ENCODE results near the gene NKAIN2.
A peak's percentile ranks its signal among the peaks of the same experiment; 100 is the strongest.

NKAIN2 gene

DNA sequence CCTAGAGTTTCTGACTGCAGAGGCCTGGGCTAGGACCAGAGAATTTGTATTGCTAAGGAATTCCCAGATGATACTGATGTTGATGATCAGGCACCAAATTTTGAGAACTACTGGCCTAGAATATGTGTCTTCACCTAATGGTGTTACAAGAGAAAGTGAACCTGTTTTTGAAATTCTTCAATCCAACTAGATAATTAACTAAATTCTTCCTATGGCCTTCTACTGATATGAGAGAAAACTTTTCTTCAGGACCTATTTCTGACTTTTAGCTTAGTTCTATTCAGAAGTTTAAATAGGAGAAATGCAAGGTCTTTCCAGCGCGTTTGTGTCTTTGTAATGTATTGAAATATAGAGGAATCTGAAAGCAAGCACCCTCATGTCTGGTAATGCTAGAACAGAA is 7.3 kb downstream of the NKAIN2 start:
- no peak overlapping the region for H3K4me3 ChIP-seq (ENCODE audit: low read depth, low read length)
- DNase-seq (ENCODE audit: low read depth, low spot score) = no peak
- TF ChIP-seq CTCF (IDR thresholded peaks at IDR 0.05; ENCODE audit: low read depth, low read length) = no peak
- in situ Hi-C loops (cut with HindIII; ENCODE audit: low sequenced_read_pairs) = no loop called here

DNA sequence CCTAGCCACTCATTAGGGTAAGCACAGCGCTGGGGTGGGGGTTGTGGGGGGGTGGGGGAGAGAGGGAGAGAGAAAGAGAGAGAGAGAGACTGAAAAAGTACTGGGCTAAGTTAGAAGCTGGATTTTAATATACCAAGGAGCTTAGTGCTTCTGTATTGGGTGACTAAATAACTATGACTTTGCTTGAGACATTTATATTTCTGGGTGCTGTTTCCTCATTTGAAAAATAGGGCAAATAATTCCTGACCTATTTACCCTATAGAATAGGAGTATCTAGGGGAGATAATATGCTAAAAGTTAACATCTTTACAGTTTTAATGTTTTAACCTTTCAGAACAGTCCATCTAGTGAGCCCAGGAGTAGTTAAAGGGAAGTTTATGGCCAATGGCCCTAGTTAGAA is 7.7 kb downstream of the NKAIN2 start:
- in situ Hi-C loops (cut with HindIII; ENCODE audit: low sequenced_read_pairs) = no loop called here
- no peak overlapping the region for H3K4me3 ChIP-seq (ENCODE audit: low read depth, low read length)
- DNase-seq (ENCODE audit: low read depth, low spot score) = no peak
- no peak for TF ChIP-seq CTCF (IDR thresholded peaks at IDR 0.05; ENCODE audit: low read depth, low read length)

- no peak for TF ChIP-seq CTCF (IDR thresholded peaks at IDR 0.05; ENCODE audit: low read depth, low read length)
- DNase-seq (ENCODE audit: low read depth, low spot score) = no peak
- in situ Hi-C loops (cut with HindIII; ENCODE audit: low sequenced_read_pairs) = no loop called here
- no peak overlapping the region for H3K4me3 ChIP-seq (ENCODE audit: low read depth, low read length)
These were observed 9.0 kb downstream of the NKAIN2 start for GRCh38 chr6:123812621-123813020.

- no peak for TF ChIP-seq CTCF (IDR thresholded peaks at IDR 0.05; ENCODE audit: low read depth, low read length)
- DNase-seq (ENCODE audit: low read depth, low spot score) = no peak
- in situ Hi-C loops (cut with HindIII; ENCODE audit: low sequenced_read_pairs) = no loop called here
- no peak overlapping the region for H3K4me3 ChIP-seq (ENCODE audit: low read depth, low read length)
These were observed 17.4 kb downstream of the NKAIN2 start for GRCh38 chr6:123821112-123821511.

DNA sequence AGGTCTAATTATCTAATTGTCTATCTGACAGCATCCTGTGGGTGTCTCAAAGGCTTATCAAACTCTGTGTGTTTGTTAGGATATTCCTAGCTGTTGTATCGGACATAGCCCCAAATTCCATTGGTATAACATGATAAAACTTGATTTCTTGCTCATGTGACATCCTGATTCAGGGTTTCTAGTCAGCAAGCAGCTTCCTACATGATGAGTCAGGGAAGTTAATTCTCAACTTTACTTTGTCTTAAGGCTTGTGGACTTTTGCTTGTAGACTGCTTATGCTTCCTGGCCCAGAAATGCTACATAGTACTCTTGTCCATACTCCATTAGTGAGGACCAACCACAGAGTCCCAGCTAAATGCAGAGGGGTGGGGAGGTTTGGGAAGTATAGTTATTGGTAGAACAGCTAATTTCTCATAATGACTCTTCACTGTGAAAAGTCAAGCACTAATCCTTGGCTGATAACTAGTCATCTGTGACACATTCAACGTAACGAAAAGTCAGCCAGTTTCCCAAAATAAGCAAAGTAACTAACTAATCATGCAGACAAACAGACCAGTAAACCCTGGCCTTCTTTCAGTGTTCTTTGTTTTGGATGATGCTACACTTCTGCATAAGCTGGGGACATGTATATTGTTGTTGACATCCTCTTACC is 25.8 kb downstream of the NKAIN2 start:
- in situ Hi-C loops (cut with HindIII; ENCODE audit: low sequenced_read_pairs) = no loop called here
- H3K4me3 ChIP-seq (ENCODE audit: low read depth, low read length) = no peak overlapping the region
- no peak for TF ChIP-seq CTCF (IDR thresholded peaks at IDR 0.05; ENCODE audit: low read depth, low read length)
- peak; percentile 70 for DNase-seq (ENCODE audit: low read depth, low spot score)

DNA sequence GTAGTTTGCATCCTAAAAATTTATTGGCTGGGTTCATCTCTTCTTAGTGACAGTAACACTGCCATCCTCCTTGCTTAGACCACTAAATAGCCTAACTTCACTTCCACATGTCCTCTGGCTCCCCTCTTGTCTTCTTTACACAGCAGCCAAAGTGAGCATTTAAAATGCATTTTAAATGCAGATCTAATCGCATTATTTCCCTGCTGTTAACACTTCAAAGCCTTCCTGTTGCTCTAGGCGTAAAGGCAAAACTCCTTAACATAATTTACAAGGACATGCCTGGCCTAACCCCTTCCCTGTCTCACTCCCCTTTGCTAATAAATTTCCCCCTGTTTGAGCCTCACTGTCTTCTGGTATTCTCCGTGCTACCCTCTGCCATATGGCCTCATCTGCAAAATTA is 26.5 kb downstream of the NKAIN2 start:
- in situ Hi-C loops (cut with HindIII; ENCODE audit: low sequenced_read_pairs) = no loop called here
- no peak for DNase-seq (ENCODE audit: low read depth, low spot score)
- no peak overlapping the region for H3K4me3 ChIP-seq (ENCODE audit: low read depth, low read length)
- TF ChIP-seq CTCF (IDR thresholded peaks at IDR 0.05; ENCODE audit: low read depth, low read length) = no peak
